H9 (cell line): ENCODE measurements around the gene ENDOV. TPM values are rescaled to one million over a fixed set of nuclear protein-coding genes. Genes with fewer than 3 reads are reported as not detected.
"Not testable (repeated sequence)": the region's sequence is repeated elsewhere in the genome, so short reads cannot be mapped to it uniquely, and the experiment has no call there.

Experiments
- DNase-seq: peaks from one replicate; pipeline ENCODE4 v3.0.0-alpha.2; 2017
- H2AFZ ChIP-seq: one replicate; pipeline ENCODE4 v1.6.1; 2013; ENCODE audit warnings: mild to moderate bottlenecking, low read length, control low read depth, moderate library complexity
- H2AK5ac ChIP-seq: 2 replicates; pipeline ENCODE4 v1.6.1; 2013; ENCODE audit warnings: low read length, control low read depth, mixed read lengths; ENCODE audit not compliant: insufficient read length
- H2BK120ac ChIP-seq: one replicate; pipeline ENCODE4 v1.6.1; 2013; ENCODE audit warnings: low read depth, mild to moderate bottlenecking, low read length, control low read depth, inconsistent platforms; ENCODE audit not compliant: poor library complexity, severe bottlenecking
- H2BK12ac ChIP-seq: 2 replicates; pipeline ENCODE4 v1.6.1; 2013; ENCODE audit warnings: low read length, control low read depth, mixed read lengths, low read depth; ENCODE audit not compliant: insufficient read length
- H2BK15ac ChIP-seq: 2 replicates; pipeline ENCODE4 v1.6.1; 2013; ENCODE audit warnings: low read depth, low read length, control low read depth
- H2BK20ac ChIP-seq: one replicate; pipeline ENCODE4 v1.6.1; 2013; ENCODE audit warnings: low read depth, mild to moderate bottlenecking, low read length, control low read depth, inconsistent platforms; ENCODE audit not compliant: poor library complexity, severe bottlenecking
- H2BK5ac ChIP-seq: 2 replicates; pipeline ENCODE4 v1.6.1; 2013; ENCODE audit warnings: low read length, control low read depth, mixed read lengths; ENCODE audit not compliant: insufficient read length
- H3K14ac ChIP-seq: 2 replicates; pipeline ENCODE4 v1.6.1; 2013; ENCODE audit warnings: low read length, control low read depth; ENCODE audit not compliant: insufficient read depth
- H3K18ac ChIP-seq: 2 replicates; pipeline ENCODE4 v1.6.1; 2013; ENCODE audit warnings: low read depth, mild to moderate bottlenecking, mixed read lengths, low read length, control low read depth; ENCODE audit not compliant: insufficient read length
- H3K23ac ChIP-seq: 2 replicates; pipeline ENCODE4 v1.6.1; 2013; ENCODE audit warnings: low read length, control low read depth, mixed read lengths, low read depth; ENCODE audit not compliant: insufficient read length
- H3K23me2 ChIP-seq: 2 replicates; pipeline ENCODE4 v1.6.1; 2013; ENCODE audit warnings: low read depth, mild to moderate bottlenecking, mixed read lengths, low read length, control low read depth; ENCODE audit not compliant: insufficient read length, poor library complexity, severe bottlenecking
- H3K27ac ChIP-seq: 2 replicates; pipeline ENCODE4 v1.5.1; 2013; ENCODE audit warnings: low read length, control low read depth, mixed read lengths, low read depth; ENCODE audit not compliant: insufficient read length
- H3K27me3 ChIP-seq: 2 replicates; pipeline ENCODE4 v1.6.1; 2013; ENCODE audit warnings: low read length, control low read depth, inconsistent platforms; ENCODE audit not compliant: insufficient read depth
- H3K4ac ChIP-seq: 2 replicates; pipeline ENCODE4 v1.6.1; 2013; ENCODE audit warnings: low read depth, mild to moderate bottlenecking, control low read depth, inconsistent platforms, low read length, moderate library complexity
- H3K4me1 ChIP-seq: 2 replicates; pipeline ENCODE4 v1.6.1; 2013; ENCODE audit warnings: low read length, control low read depth, inconsistent platforms; ENCODE audit not compliant: insufficient read depth
- H3K4me2 ChIP-seq: 2 replicates; pipeline ENCODE4 v1.6.1; 2013; ENCODE audit warnings: low read length, control low read depth, mixed read lengths; ENCODE audit not compliant: insufficient read length, insufficient read depth
- H3K56ac ChIP-seq: 2 replicates; pipeline ENCODE4 v1.6.1; 2013; ENCODE audit warnings: low read depth, mild to moderate bottlenecking, mixed read lengths, low read length, control low read depth; ENCODE audit not compliant: insufficient read length
- H3K79me1 ChIP-seq: 2 replicates; pipeline ENCODE4 v1.6.1; 2013; ENCODE audit warnings: low read depth, mild to moderate bottlenecking, moderate library complexity, low read length, control low read depth, inconsistent platforms; ENCODE audit not compliant: insufficient read depth, poor library complexity, severe bottlenecking
- H3K79me2 ChIP-seq: 2 replicates; pipeline ENCODE4 v1.6.1; 2013; ENCODE audit warnings: low read length, control low read depth, inconsistent platforms; ENCODE audit not compliant: insufficient read depth
- H3K9ac ChIP-seq: 2 replicates; pipeline ENCODE4 v1.6.1; 2013; ENCODE audit warnings: low read length, control low read depth, mixed read lengths; ENCODE audit not compliant: insufficient read length; ENCODE audit errors: extremely low read depth
- H3K9me3 ChIP-seq: one replicate; pipeline ENCODE4 v1.6.1; 2013; ENCODE audit warnings: low read depth, low read length, inconsistent platforms; ENCODE audit not compliant: control insufficient read depth
- H3T11ph ChIP-seq: one replicate; pipeline ENCODE4 v1.6.1; 2013; ENCODE audit warnings: mild to moderate bottlenecking, low read length, control low read depth, inconsistent platforms
- H4K20me1 ChIP-seq: one replicate; pipeline ENCODE4 v1.6.1; 2013; ENCODE audit not compliant: control insufficient read depth, insufficient read length, insufficient read depth
- H4K5ac ChIP-seq: 2 replicates; pipeline ENCODE4 v1.6.1; 2013; ENCODE audit warnings: low read depth, mild to moderate bottlenecking, mixed read lengths, low read length, control low read depth; ENCODE audit not compliant: insufficient read length
- H4K8ac ChIP-seq: replicated peaks from 2 replicates; pipeline ENCODE4 v1.6.1; 2013; ENCODE audit warnings: low read length, control low read depth, mixed read lengths, low read depth; ENCODE audit not compliant: insufficient read length
- H4K91ac ChIP-seq: 2 replicates; pipeline ENCODE4 v1.6.1; 2013; ENCODE audit warnings: low read depth, mild to moderate bottlenecking, moderate library complexity, mixed read lengths, low read length, control low read depth; ENCODE audit not compliant: insufficient read length
- H3K27ac Mint-ChIP-seq, 3 experiments: 2 replicates in 2 of 3; 3 replicates in 1 of 3; pipeline ENCODE4 v1.8.0; 2020 to 2021; ENCODE audit warnings: mixed read lengths in 3 of 3, mild to moderate bottlenecking in 1 of 3, moderate library complexity in 1 of 3
- H3K27me3 Mint-ChIP-seq: 2 replicates; pipeline ENCODE4 v1.8.0; 2021; ENCODE audit warnings: low read depth, mild to moderate bottlenecking, moderate library complexity, mixed read lengths
- H3K36me3 Mint-ChIP-seq, 3 experiments: 2 replicates in 2 of 3; 3 replicates in 1 of 3; pipeline ENCODE4 v1.8.0; 2020 to 2021; ENCODE audit warnings: low read depth in 3 of 3, mixed read lengths in 3 of 3; ENCODE audit not compliant: insufficient read depth in 1 of 3
- H3K4me1 Mint-ChIP-seq, 2 experiments: 2 replicates each; pipeline ENCODE4 v1.8.0; 2020; ENCODE audit warnings: mixed read lengths in 2 of 2
- H3K4me3 Mint-ChIP-seq, 2 experiments: 2 replicates in 1 of 2; 3 replicates in 1 of 2; pipeline ENCODE4 v1.8.0; 2020 to 2021; ENCODE audit warnings: mild to moderate bottlenecking in 2 of 2, mixed read lengths in 2 of 2, moderate library complexity in 1 of 2
- H3K9me3 Mint-ChIP-seq, 2 experiments: 2 replicates in 1 of 2; 3 replicates in 1 of 2; pipeline ENCODE4 v1.8.0; 2020; ENCODE audit warnings: mild to moderate bottlenecking in 2 of 2, mixed read lengths in 2 of 2, moderate library complexity in 1 of 2
- CTCF ChIP-seq: fragments of 200-600 bp; sonication (generic); conservative IDR thresholded peaks from 3 replicates; pipeline ENCODE4 v1.8.0; 2021; ENCODE audit warnings: antibody characterized with exemption, mild to moderate bottlenecking
- WGBS: extraction: QIAGEN DNeasy Blood & Tissue Kit; methylation state at CpG from one replicate; pipeline ENCODE4 v1.1.7; 2013; ENCODE audit warnings: missing lambda C conversion rate, low lambda C conversion rate, mixed read lengths; ENCODE audit not compliant: insufficient read length; ENCODE audit errors: extremely low coverage; 5-methylcytosine and 5-hydroxymethylcytosine counted together
- total RNA-seq: library from RNA; stranded (reverse); gene quantifications from 2 replicates; pipeline ENCODE4 v1.2.1, GENCODE V29; 2021

The ENDOV gene
- total RNA-seq, 1 experiment from 2014 or later = 17.1 TPM

- Mint-ChIP-seq H3K27ac (no peak overlapping the region), H3K36me3 (no peaks in the 10 kb centered on the region), H3K27me3 (peaks cover 41% of the 10 kb centered on the region), H3K9me3 (no peaks in the 10 kb centered on the region; a peak in 1 of 5 replicates), H3K4me3 (no peak overlapping the region), H3K4me1 (peaks cover 7 to 9% of the 10 kb centered on the region in 2 experiments)
- no peak overlapping the region for H4K8ac ChIP-seq
- H3K9me3 ChIP-seq = no peaks in the 10 kb centered on the region
- H2BK5ac ChIP-seq = no peak overlapping the region
- H3K56ac ChIP-seq = no peak overlapping the region
- H3K18ac ChIP-seq = no peak overlapping the region
- H2AK5ac ChIP-seq = no peak overlapping the region
- no peaks in the 10 kb centered on the region for H3K79me1 ChIP-seq
- H2BK20ac ChIP-seq = no peak overlapping the region
- H3K4ac ChIP-seq = no peak overlapping the region
- H3K23me2 ChIP-seq = peaks cover 4% of the 10 kb centered on the region
- H3K23ac ChIP-seq = no peak overlapping the region
- no peaks in the 10 kb centered on the region for H3K79me2 ChIP-seq
- H3K4me1 ChIP-seq = no peaks in the 10 kb centered on the region; the same call in 1 of the 2 replicates
- no peaks in the 10 kb centered on the region; the same call in 1 of the 2 replicates for H3K27me3 ChIP-seq
- H4K5ac ChIP-seq = no peak overlapping the region
- no peak overlapping the region for H2BK15ac ChIP-seq
- TF ChIP-seq CTCF = no peak
- H4K91ac ChIP-seq = no peak overlapping the region
- no peak for DNase-seq
- H2AFZ ChIP-seq = no peak overlapping the region
- no peaks in the 10 kb centered on the region for H4K20me1 ChIP-seq
- no peak overlapping the region for H3K14ac ChIP-seq
- H2BK120ac ChIP-seq = no peak overlapping the region
- no peak overlapping the region for H3K27ac ChIP-seq
- H3K4me2 ChIP-seq = no peak overlapping the region
- H2BK12ac ChIP-seq = no peak overlapping the region
- no peak overlapping the region for H3K9ac ChIP-seq
- WGBS = no CpG with 5 or more reads among the region's 13 CpGs
- no peak overlapping the region for H3T11ph ChIP-seq
Measured at GRCh38 chr17:80409626-80410025, 5.3 kb upstream of the ENDOV start.

GRCh38 chr17:80410441-80411087, 4.4 kb upstream of the ENDOV start:
- not testable (repeated sequence) for H3K9ac ChIP-seq, H2BK120ac ChIP-seq, H2BK20ac ChIP-seq, H4K20me1 ChIP-seq, H2BK15ac ChIP-seq, H3K4me2 ChIP-seq, H3K9me3 ChIP-seq, H3K79me2 ChIP-seq, H4K91ac ChIP-seq, H4K8ac ChIP-seq, H3K9me3 Mint-ChIP-seq, H3K27ac Mint-ChIP-seq, H3K4me1 ChIP-seq, H3K4me1 Mint-ChIP-seq, H2AFZ ChIP-seq, H3K4ac ChIP-seq, H3K18ac ChIP-seq, H3K27me3 ChIP-seq, H3K79me1 ChIP-seq, H3K14ac ChIP-seq, H3K27ac ChIP-seq, H3K4me3 Mint-ChIP-seq, H3K36me3 Mint-ChIP-seq, H3K23me2 ChIP-seq, H3K56ac ChIP-seq, DNase-seq, H2BK12ac ChIP-seq, H4K5ac ChIP-seq, H2AK5ac ChIP-seq, H3T11ph ChIP-seq, H3K23ac ChIP-seq, H2BK5ac ChIP-seq
- no CpG with 5 or more reads among the region's 16 CpGs for WGBS
- peaks cover 41% of the 10 kb centered on the region for H3K27me3 Mint-ChIP-seq
